Lung (tissue), 12 donors: ENCODE data around the gene FBXO46. TPM values are rescaled to one million over a fixed set of nuclear protein-coding genes. Genes with fewer than 3 reads are reported as not detected.

Experiments used
- ATAC-seq: fragments of 200-7000 bp; cut with Tn5 transposase; one replicate; pipeline ENCODE4 v1.9.1; 2020; ENCODE audit warnings: moderate number of reproducible peaks; ENCODE audit not compliant: insufficient read depth, low FRiP score
- DNase-seq, 3 donors: peaks; one replicate each; pipeline ENCODE4 v3.0.0-alpha.2; 2013 to 2017
- H3K27ac ChIP-seq, 2 donors: one replicate each; pipeline ENCODE4 v1.5.1; 2013; ENCODE audit warnings: mild to moderate bottlenecking in 2 of 2, moderate library complexity in 2 of 2, control low read depth in 1 of 2, inconsistent platforms in 1 of 2, low read depth in 1 of 2, low read length in 1 of 2
- H3K27me3 ChIP-seq, 3 donors: one replicate each; pipeline ENCODE4 v1.5.1; 2013; ENCODE audit warnings: low read length in 2 of 3; ENCODE audit not compliant: control insufficient read depth in 3 of 3, insufficient read depth in 3 of 3
- H3K36me3 ChIP-seq, 4 donors: one replicate each; pipeline ENCODE4 v1.5.1; 2013; ENCODE audit warnings: low read length in 4 of 4, mild to moderate bottlenecking in 1 of 4, moderate library complexity in 1 of 4; ENCODE audit not compliant: control insufficient read depth in 4 of 4, insufficient read depth in 4 of 4
- H3K4me1 ChIP-seq, 5 donors: one replicate each; pipeline ENCODE4 v1.5.1; 2013; ENCODE audit warnings: low read length in 5 of 5, mild to moderate bottlenecking in 2 of 5, moderate library complexity in 1 of 5; ENCODE audit not compliant: control insufficient read depth in 5 of 5, insufficient read depth in 5 of 5
- H3K4me3 ChIP-seq: one replicate; pipeline ENCODE4 v1.5.1; 2013; ENCODE audit warnings: mild to moderate bottlenecking, control low read depth, moderate library complexity
- H3K9ac ChIP-seq, 2 donors: one replicate each; pipeline ENCODE4 v1.5.1; 2013; ENCODE audit warnings: low read length in 2 of 2, control low read depth in 1 of 2; ENCODE audit not compliant: insufficient read depth in 1 of 2
- H3K9me3 ChIP-seq, 4 donors: one replicate each; pipeline ENCODE4 v1.5.1; 2013; ENCODE audit warnings: low read length in 3 of 4, mild to moderate bottlenecking in 1 of 4, moderate library complexity in 1 of 4; ENCODE audit not compliant: control insufficient read depth in 4 of 4, insufficient read depth in 3 of 4
- CTCF ChIP-seq: IDR thresholded peaks from 2 replicates; pipeline ENCODE4 v1.5.1; 2012; ENCODE audit warnings: mild to moderate bottlenecking; ENCODE audit errors: control extremely low read depth, extremely low read depth
- WGBS, 2 donors: extraction: QIAGEN DNeasy Blood & Tissue Kit; methylation state at CpG; one replicate each; pipeline ENCODE4 v1.1.7; 2013; 5-methylcytosine and 5-hydroxymethylcytosine counted together
- polyA plus RNA-seq, 2 donors: library from polyadenylated mRNA; stranded (reverse); fragments of 200-250 nt; gene quantifications; one replicate each; pipeline ENCODE4 v1.2.1, GENCODE V29; 2013
- total RNA-seq, 2 donors: library from RNA; depleted of rRNA in 1 of 2; stranded (reverse); fragments of >200 nt in 1 of 2; gene quantifications; one replicate each; pipeline ENCODE4 v1.2.1, GENCODE V29; 2014 to 2021
- donor health status: control.
- donor health status: control.
- donor health status: Bipolar disorder and iron deficiency.
- donor health status: healthy.
- donor health status: DM: yes; HTN: yes; CAD: no.

Gene FBXO46
- total and polyA plus RNA-seq, 4 donors: 7.6 to 19.0 (median 9.7) TPM

GRCh38 chr19:45767410-45767880, 36.7 kb upstream of the FBXO46 start:
- 17 to 27% methylated on average over 24 to 31 of the region's 31 CpGs for WGBS, 2 donors
- H3K4me1 ChIP-seq: peaks cover 2 to 52% (median 11%) of the 10 kb centered on the region in 5 donors

DNA sequence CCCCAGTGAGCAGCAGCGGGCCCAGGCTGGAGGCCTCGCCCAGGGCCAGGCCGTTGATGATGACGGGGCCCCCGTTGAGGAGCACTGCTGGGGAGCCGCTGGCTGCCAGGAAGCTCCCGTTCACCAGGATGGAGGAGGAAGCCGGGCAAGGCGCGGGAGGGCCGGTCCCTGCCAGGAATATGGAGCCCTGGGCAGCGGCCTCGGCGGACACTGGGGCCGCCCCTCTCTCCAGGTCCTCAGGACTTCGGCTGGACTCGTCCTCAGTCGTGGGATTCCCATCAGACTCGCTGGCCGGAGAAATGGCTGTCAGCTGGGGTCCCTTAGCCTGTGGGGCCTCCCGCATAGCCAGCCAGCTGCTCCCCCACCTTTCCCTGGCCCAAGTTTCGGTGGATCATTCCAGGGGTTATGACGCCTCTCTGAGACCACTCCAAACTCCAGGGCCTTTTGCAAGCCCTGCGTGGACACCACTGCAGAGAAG, 36.2 kb upstream of the FBXO46 start:
- peak overlapping the region; percentile 37 to 79 for H3K9ac ChIP-seq
- DNase-seq: peak in 2 of 3 donors; percentile 51 to 75
- 37 to 61% methylated on average over 16 to 24 of the region's 24 CpGs for WGBS, 2 donors
- peak overlapping the region; percentile 74 to 87 for H3K27ac ChIP-seq
- no peaks in the 10 kb centered on the region for H3K9me3 ChIP-seq
- H3K4me1 ChIP-seq: peaks cover 2 to 52% (median 11%) of the 10 kb centered on the region in 5 donors
- no peaks in the 10 kb centered on the region for H3K27me3 ChIP-seq
- no peak for ATAC-seq
- TF ChIP-seq CTCF: no peak
- peak overlapping the region; percentile 59 for H3K4me3 ChIP-seq
- H3K36me3 ChIP-seq: peaks cover 0 to 3% (median 1%) of the 10 kb centered on the region in 4 donors

More at GRCh38 chr19:45767410-45767880, 36.7 kb upstream of the FBXO46 start:
- H3K4me3 ChIP-seq: peak overlapping the region; percentile 59
- H3K36me3 ChIP-seq: peaks cover 0 to 3% (median 1%) of the 10 kb centered on the region in 4 donors
- H3K27ac ChIP-seq: peak overlapping the region; percentile 74 to 87
- no peaks in the 10 kb centered on the region for H3K9me3 ChIP-seq
- H3K9ac ChIP-seq: peak overlapping the region in 1 of 2 donors; percentile 79
- DNase-seq (peak; percentile 88 to 94 (median 90)), ATAC-seq (no peak)
- no peaks in the 10 kb centered on the region for H3K27me3 ChIP-seq
- TF ChIP-seq CTCF: no peak

- TF ChIP-seq CTCF: no peak
- peaks cover 0 to 3% (median 1%) of the 10 kb centered on the region in 4 donors for H3K36me3 ChIP-seq
- H3K4me1 ChIP-seq: peaks cover 2 to 51% (median 11%) of the 10 kb centered on the region in 5 donors
- 66 to 88% methylated on average over 17 of the region's 17 CpGs for WGBS, 2 donors
- H3K9ac ChIP-seq: no peak overlapping the region
- no peak for DNase-seq
- H3K27me3 ChIP-seq: no peaks in the 10 kb centered on the region
- peak overlapping the region; percentile 74 to 87 for H3K27ac ChIP-seq
- no peak for ATAC-seq
- no peak overlapping the region for H3K4me3 ChIP-seq
- H3K9me3 ChIP-seq: no peaks in the 10 kb centered on the region
Measured at GRCh38 chr19:45766296-45766868, 35.7 kb upstream of the FBXO46 start.
